Measurements from ENCODE around the gene ATG3.
A peak's percentile ranks its signal among the peaks of the same experiment; 100 is the strongest.

The ATG3 gene

GRCh38 chr3:112604536-112604935, 42.8 kb upstream of the ATG3 start:
- no peak for TF ChIP-seq CTCF (IDR thresholded peaks at IDR 0.05; ENCODE audit: unreplicated experiment in 3 of 3)
- no peak overlapping the region for H3K4me3 Mint-ChIP-seq
- peaks cover 59% of the 10 kb centered on the region for H3K36me3 Mint-ChIP-seq (ENCODE audit: low read depth)
- peaks cover 27% of the 10 kb centered on the region for H3K4me1 Mint-ChIP-seq
- peak overlapping the region; percentile 59 to 89 (median 78) for H3K27ac Mint-ChIP-seq
- H3K27me3 Mint-ChIP-seq (ENCODE audit: low read depth), result no peaks in the 10 kb centered on the region
- H3K9me3 Mint-ChIP-seq, result no peaks in the 10 kb centered on the region

- Mint-ChIP-seq H3K36me3 (ENCODE audit: low read depth) (peaks cover 50% of the 10 kb centered on the region), H3K27ac (peak overlapping the region in 1 of 3 experiments; percentile 9), H3K27me3 (ENCODE audit: low read depth) (no peaks in the 10 kb centered on the region), H3K4me3 (no peak overlapping the region), H3K4me1 (peaks cover 19% of the 10 kb centered on the region), H3K9me3 (no peaks in the 10 kb centered on the region)
- no peak for TF ChIP-seq CTCF (IDR thresholded peaks at IDR 0.05; ENCODE audit: unreplicated experiment in 3 of 3)
Observed at GRCh38 chr3:112602217-112602838, 40.6 kb upstream of the ATG3 start.

GRCh38 chr3:112598731-112599130, 37.0 kb upstream of the ATG3 start:
- Mint-ChIP-seq H3K4me3 (no peak overlapping the region), H3K27me3 (ENCODE audit: low read depth) (no peaks in the 10 kb centered on the region), H3K27ac (no peak overlapping the region), H3K9me3 (no peaks in the 10 kb centered on the region), H3K4me1 (no peaks in the 10 kb centered on the region), H3K36me3 (ENCODE audit: low read depth) (peaks cover 28% of the 10 kb centered on the region)
- no peak for TF ChIP-seq CTCF (IDR thresholded peaks at IDR 0.05; ENCODE audit: unreplicated experiment in 3 of 3)

DNA sequence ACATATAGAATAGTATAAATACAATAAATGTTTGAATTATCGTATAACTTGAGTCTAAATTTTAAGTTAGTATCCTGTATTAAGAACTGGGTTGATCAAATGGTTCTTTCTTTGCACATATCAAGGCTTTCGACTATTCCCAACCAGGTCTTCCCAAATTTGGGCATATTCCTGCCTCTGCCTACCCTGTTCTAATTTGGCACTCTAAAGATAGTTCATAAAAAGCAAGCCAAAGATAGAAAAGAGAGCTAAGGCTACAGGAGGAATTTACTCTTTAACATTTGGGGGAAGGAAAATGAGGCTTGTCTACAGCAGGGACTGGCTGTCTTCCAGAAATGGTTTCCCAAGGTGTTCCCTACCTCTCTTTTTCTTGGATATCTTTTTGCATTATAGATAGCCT, 36.2 kb upstream of the ATG3 start:
- H3K4me1 Mint-ChIP-seq, result no peaks in the 10 kb centered on the region
- no peak overlapping the region for H3K4me3 Mint-ChIP-seq
- H3K9me3 Mint-ChIP-seq, result no peaks in the 10 kb centered on the region

GRCh38 chr3:112594856-112595255, 33.1 kb upstream of the ATG3 start:
- no peak for TF ChIP-seq CTCF (IDR thresholded peaks at IDR 0.05; ENCODE audit: unreplicated experiment in 3 of 3)
- Mint-ChIP-seq H3K27me3 (ENCODE audit: low read depth) (no peaks in the 10 kb centered on the region), H3K4me3 (no peak overlapping the region), H3K36me3 (ENCODE audit: low read depth) (peaks cover 36% of the 10 kb centered on the region), H3K27ac (no peak overlapping the region), H3K4me1 (no peaks in the 10 kb centered on the region), H3K9me3 (no peaks in the 10 kb centered on the region)

More for the DNA sequence above, 36.2 kb upstream of the ATG3 start:
- TF ChIP-seq CTCF (IDR thresholded peaks at IDR 0.05; ENCODE audit: unreplicated experiment in 3 of 3), result no peak
- Mint-ChIP-seq H3K27ac (no peak overlapping the region), H3K36me3 (ENCODE audit: low read depth) (peaks cover 28% of the 10 kb centered on the region), H3K27me3 (ENCODE audit: low read depth) (no peaks in the 10 kb centered on the region)

- no peak overlapping the region for H3K27ac Mint-ChIP-seq
Observed at GRCh38 chr3:112593258-112593657, 31.5 kb upstream of the ATG3 start.

More at GRCh38 chr3:112593258-112593657, 31.5 kb upstream of the ATG3 start:
- TF ChIP-seq CTCF (IDR thresholded peaks at IDR 0.05; ENCODE audit: unreplicated experiment in 3 of 3), result no peak
- Mint-ChIP-seq H3K4me1 (no peaks in the 10 kb centered on the region), H3K4me3 (no peak overlapping the region), H3K9me3 (no peaks in the 10 kb centered on the region), H3K27me3 (ENCODE audit: low read depth) (no peaks in the 10 kb centered on the region), H3K36me3 (ENCODE audit: low read depth) (peaks cover 48% of the 10 kb centered on the region)

Data from nephron (organoid).